NCI-H187 (cell line): ENCODE data around the gene LYPD1.
"Not testable (repeated sequence)": the region's sequence is repeated elsewhere in the genome, so short reads cannot be mapped to it uniquely, and the experiment has no call there.

Source experiments
- DNase-seq, 2 experiments: peaks; one replicate each; lab custom pipeline; 2025; lab: John Stamatoyannopoulos, UW

The LYPD1 gene

GRCh38 chr2:132669908-132670495 is at the start of gene LYPD1:
LYPD1 (minus strand) TSS chr2:132670205; CDS start chr2:132669932, 273 bp downstream.
- DNase-seq, result no peak

- DNase-seq, result no peak
These were observed 49.5 kb upstream of the LYPD1 start for GRCh38 chr2:132719480-132719879.

GRCh38 chr2:132716954-132717353 is 46.9 kb upstream of the LYPD1 start:
- no peak for DNase-seq

- DNase-seq, result no peak
These were observed 45.7 kb upstream of the LYPD1 start for GRCh38 chr2:132715386-132716351.

GRCh38 chr2:132703396-132703795 is 33.4 kb upstream of the LYPD1 start:
- DNase-seq, result no peak

- no peak for DNase-seq
These were observed 31.8 kb upstream of the LYPD1 start for GRCh38 chr2:132701810-132702209.

- not testable (repeated sequence) for DNase-seq
These were observed 29.8 kb upstream of the LYPD1 start for GRCh38 chr2:132699802-132700201.

GRCh38 chr2:132698347-132698746 is 28.3 kb upstream of the LYPD1 start:
- DNase-seq, result not testable (repeated sequence)

- DNase-seq, result no peak
These were observed 27.7 kb upstream of the LYPD1 start for GRCh38 chr2:132697556-132698205.

- DNase-seq, result no peak
These were observed 22.8 kb upstream of the LYPD1 start for GRCh38 chr2:132692816-132693215.

- DNase-seq, result no peak
These were observed 21.6 kb upstream of the LYPD1 start for GRCh38 chr2:132691556-132691955.

- DNase-seq, result no peak
These were observed 20.8 kb upstream of the LYPD1 start for GRCh38 chr2:132690664-132691303.

GRCh38 chr2:132681766-132682165 is 11.8 kb upstream of the LYPD1 start:
- DNase-seq, result no peak

- no peak for DNase-seq
These were observed 10.5 kb upstream of the LYPD1 start for GRCh38 chr2:132680544-132680943.

- DNase-seq, result no peak
These were observed 8.5 kb upstream of the LYPD1 start for GRCh38 chr2:132678483-132678882.

- DNase-seq, result no peak
These were observed 7.7 kb upstream of the LYPD1 start for GRCh38 chr2:132677661-132678060.

GRCh38 chr2:132676999-132677398 is 7.0 kb upstream of the LYPD1 start:
- DNase-seq, result no peak

- DNase-seq, result no peak
These were observed 1.3 kb upstream of the LYPD1 start for GRCh38 chr2:132671151-132671835.

GRCh38 chr2:132670496-132671150 is 618 bp upstream of the LYPD1 start:
- no peak for DNase-seq

- peak in 1 of 2 experiments; percentile 4 for DNase-seq
These were observed 758 bp downstream of the LYPD1 start for GRCh38 chr2:132668987-132669907.
